Hindlimb muscle (tissue), 1 donor: Measurements from ENCODE around the gene INPP5K. TPM values are rescaled to one million over a fixed set of nuclear protein-coding genes. Genes with fewer than 3 reads are reported as not detected.
"Not testable (repeated sequence)": the region's sequence is repeated elsewhere in the genome, so short reads cannot be mapped to it uniquely, and the experiment has no call there.

Source experiments
- DNase-seq: peaks from one replicate; pipeline ENCODE4 v3.0.0-alpha.2; 2013
- polyA plus RNA-seq: library from polyadenylated mRNA; unstranded; fragments of 120-200 nt; gene quantifications from one replicate; pipeline ENCODE4 v1.2.1, GENCODE V29; 2013; ENCODE audit not compliant: insufficient read length

INPP5K gene
- polyA plus RNA-seq, 1 donor: 34.5 TPM

DNA sequence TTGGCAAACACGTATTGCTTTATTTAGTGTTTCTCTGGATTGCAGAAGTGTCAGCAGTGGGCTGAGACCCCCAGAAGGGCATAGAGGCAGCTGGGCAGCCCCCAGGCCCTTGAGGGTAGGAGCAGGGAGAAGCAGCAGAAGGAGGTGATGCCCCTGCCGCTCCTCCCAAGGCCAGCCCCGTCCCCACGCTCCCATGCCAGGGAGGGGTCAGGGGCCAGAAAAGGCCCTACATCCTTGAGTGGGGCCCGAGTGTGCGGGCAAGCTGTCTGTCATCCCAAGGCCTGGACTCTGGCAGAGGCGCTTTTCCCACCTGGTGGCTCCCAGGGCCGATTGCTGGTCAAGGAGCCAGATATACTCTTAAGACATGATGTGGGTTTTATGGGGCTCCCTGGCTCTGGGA is 52.2 kb downstream of the INPP5K start:
- DNase-seq: no peak

DNA sequence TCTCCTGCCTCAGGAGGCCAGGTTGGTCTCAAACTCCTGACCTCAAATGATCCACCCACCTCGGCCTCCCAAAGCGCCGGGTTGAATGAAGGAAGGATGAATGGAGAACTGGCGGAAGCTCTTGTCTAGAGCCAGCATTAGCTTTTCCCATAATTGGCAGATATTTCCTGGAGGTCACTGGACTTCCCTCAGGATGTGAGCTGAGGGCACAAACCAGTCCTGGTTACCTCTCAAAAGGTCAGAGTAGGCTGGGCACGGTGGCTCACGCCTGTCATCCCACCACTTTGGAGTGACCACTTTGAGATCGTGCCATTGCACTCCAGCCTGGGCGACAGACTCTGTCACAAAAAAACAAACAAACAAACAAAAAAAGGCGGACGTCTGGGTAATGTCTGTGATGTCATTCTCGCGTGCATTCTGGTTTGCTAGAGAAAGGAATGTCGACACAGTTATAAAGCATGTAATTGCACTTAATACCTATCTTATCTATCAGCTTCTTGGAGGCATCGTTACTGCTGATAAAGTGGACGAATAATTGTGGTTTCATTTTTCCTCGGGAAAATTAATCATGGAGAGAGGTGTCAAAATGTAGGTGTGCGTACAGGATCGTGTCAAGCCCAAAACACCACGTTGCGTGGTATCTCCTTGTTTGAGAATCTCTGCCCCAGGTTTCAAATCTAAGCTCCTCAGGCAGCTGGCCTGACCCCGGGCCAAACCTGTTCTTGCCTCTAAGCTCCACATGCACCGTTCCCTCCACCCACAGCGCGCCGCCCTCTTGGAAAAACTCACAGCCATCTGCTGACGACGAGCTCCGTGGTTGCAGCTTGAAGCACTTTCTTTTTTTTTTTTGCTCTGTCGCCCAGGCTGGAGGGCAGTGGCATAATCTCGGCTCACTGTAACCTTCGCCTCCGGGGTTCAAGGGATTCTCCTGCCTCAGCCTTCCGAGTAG is 54.0 kb downstream of the INPP5K start:
- no peak for DNase-seq

DNA sequence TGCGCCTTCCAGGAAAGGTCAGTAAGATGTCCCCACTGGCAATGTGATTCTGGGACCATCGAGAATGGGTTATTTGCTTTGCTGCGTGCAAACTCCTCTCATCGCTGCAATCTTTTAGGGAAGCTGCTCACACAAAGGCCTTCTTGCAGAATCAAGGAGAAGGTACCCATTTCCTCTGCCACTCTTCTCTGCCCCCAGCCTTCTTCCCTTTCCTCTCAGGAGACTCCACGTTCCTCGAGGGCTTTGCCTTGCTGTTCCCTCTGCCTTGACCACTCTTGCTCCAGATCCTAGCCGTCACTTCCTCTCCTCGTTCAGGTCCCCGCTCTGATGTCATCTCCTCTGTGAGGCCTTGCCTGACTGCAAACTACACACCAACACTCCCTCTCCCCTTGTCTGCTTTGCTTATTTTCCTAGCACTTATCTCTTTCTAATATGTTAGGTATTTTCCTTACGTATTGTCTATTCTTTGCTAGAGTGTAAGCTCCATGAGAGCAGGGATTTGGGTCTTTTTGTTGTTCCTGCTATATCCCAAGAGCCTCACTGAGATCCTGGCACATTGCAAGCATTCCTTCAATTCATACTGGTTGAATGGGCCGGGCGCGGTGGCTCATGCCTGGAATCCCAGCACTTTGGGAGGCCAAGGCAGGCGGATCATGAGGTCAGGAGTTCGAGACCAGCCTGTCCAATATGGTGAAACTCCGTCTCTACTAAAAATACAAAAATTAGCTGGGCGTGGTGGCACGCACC is 55.0 kb downstream of the INPP5K start:
- no peak for DNase-seq

DNA sequence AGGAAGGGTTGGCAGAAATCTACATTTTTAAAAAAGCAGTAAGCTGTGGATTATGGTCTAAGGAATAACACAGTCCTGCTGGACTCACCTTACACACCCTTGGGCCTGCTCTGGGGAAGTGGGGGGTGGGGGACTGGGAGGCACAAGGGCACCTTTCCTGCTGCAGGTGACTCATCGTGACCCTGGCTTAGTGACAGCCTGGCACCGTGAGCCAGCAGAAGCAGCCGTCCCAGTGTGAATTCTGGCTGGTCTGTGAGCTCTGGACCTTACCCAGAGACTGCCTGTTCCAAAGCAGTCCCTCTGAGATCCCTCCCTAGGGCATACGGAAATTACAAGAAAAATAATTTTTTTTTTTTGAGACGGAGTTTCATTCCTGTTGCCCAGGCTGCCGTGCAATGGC is 56.2 kb downstream of the INPP5K start:
- DNase-seq: no peak

DNA sequence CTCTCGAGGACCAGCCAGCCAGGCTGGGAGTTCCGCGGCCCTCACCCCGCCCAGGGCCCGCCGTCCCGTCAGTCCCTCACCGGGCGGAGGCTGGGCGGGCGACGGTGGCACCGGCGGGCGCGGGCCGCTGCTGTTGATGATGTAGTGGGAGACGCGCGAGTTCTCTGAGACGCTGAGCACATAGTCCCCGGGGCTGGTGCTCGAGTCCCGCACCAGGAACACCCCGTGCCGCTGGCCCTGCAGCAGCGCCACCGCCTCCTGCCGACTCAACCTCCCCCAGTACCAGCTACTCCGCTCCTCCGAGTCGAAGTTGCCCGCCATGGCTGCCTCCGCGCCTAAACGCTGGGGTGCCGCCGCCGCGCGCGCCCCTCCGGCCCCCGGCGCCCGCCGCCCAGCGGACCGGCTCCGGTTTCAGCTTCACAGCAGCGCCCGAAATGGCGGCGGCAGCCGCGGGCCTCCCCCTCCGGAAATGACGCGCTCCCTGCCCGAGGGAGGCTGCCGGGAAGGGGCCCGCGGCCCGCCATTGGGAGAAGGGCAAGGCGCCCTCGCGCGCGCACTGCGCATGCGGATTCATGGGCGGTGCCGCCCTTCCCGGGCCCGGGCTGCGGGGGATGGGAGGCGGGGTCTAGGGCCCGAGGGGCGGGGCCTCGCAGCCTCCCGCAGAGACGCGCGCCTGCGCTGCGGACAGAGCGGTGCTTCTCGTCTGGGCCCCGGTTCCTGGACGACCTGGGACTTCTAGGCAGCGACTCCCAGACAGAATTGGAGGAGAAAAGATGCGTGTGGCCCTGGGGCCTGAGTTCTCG is 60.4 kb downstream of the INPP5K start, which contains the start of gene CRK:
Gene CRK, minus strand, starts transcription at position 436 of the 803 bp plus-strand sequence. Its CDS starts 115 bp downstream, at position 321.
- peak; percentile 99 for DNase-seq

DNA sequence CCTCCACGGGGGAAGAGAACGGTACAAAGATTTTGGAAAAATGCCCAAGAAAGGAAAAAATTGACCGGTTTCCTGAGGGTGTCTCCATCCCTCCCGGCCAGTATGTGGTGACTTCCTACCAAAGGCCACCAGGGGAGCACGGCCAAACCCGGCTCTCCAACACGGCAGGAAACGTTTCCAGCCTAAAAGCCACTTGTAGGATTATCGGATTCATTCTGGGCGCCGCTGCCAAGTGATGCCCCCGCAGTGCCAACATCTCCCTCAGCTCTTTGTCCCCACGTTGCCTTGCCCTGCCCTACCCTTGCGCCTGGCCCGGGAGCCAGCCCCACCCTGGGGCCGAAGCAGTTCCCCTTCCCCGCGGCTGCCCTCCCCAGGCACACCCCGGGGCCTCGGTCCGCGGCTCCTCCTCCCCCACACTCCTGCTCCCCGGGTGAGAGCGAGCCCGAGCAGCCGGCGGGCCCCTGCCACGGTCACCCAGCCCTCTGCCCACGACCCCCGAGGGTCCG is 61.1 kb downstream of the INPP5K start:
- peak; percentile 57 for DNase-seq

DNA sequence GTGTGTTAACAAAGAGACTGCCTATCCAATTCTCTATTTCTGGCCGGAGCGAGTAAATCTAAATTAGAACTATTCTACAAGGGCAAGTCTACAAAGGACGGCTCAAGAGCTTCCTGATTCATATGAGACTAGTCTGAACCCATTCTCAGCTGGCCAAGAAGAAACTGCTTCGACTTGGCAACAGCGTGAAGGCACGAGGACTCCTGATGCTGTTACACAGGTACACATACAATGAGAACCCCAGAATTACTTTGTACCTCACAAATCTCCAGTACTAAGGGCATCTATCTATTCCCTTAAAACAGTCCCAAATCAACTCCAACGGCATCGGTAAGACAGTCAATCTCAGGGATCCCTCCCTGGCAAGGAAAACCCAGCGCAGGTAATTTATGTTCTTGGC is 61.9 kb downstream of the INPP5K start:
- no peak for DNase-seq

DNA sequence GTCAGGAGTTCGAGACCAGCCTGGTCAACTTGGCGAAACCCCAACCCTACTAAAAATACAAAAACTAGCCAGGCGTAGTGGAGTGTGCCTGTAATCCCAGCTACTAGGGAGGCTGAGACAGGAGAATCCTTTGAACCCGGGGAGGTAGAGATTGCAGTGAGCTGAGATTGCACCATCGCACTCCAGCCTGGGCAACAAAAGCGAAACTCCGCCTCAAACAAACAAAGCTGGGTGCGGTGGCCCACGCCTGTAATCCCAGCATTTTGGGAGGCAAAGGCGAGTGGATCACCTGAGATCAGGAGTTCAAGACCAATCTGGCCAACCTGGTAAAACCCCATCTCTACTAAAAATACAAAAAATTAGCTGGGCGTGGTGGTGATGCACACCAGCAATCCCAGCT is 62.7 kb downstream of the INPP5K start:
- not testable (repeated sequence) for DNase-seq

DNA sequence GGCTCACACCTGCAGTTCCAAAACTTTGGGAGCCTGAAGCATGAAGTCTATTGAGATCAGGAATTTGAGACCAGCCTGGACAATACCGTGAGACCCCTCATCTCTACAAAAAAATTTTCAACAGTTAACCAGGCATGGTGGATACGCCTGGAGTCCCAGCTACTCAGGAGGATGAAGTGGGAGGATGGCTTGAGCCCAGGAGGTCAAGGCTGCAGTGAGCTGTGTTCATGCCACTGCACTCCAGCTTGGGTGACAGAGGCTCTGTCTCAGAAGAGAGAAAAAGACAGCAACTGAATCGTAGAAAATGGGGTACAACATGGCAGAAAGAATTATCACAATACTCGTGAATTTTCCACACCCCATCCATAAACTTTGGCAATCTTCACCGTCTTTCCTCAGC is 63.6 kb downstream of the INPP5K start:
- DNase-seq: no peak

DNA sequence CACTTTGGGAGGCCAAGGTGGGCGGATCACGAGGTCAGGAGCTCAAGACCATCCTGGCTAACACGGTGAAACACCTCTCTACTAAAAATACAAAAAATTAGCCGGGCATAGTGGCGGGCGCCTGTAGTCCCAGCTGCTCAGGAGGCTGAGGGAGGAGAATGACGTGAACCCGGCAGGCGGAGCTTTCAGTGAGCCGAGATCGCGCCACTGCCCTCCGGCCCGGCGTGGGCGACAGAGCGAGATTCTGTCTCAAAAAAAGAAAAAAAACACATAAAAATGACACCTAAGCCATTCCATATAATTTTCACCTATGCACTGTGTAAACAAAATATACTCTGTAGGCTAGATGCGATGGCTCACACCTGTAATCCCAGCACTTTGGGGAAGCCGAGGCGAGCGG is 66.2 kb downstream of the INPP5K start:
- DNase-seq: not testable (repeated sequence)

DNA sequence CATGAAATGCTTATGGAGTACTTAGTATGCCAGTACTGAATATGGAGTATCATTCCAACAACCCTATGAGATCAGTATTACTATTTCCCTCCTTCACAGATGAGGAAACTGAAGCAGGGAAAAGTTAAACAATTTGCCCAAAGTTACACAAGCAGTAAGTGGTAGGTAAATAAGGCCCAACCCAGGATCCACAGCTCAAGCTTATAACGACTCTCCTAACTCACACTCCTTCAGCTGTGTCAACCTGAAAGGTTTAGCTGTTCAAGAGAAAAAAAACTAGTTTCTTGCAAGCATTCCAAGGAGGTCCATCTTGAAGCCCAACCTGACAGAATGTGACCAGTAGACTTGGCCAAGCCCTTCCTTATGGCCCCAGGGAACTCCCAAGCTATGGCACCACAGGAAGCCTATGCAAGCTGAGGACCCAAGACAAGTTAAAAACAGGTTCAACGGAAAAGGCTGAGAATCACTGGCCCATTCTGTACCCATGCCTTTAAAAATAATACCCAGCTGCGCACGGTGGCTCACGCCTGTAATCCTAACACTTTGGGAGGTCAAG is 66.9 kb downstream of the INPP5K start:
- DNase-seq: no peak

DNA sequence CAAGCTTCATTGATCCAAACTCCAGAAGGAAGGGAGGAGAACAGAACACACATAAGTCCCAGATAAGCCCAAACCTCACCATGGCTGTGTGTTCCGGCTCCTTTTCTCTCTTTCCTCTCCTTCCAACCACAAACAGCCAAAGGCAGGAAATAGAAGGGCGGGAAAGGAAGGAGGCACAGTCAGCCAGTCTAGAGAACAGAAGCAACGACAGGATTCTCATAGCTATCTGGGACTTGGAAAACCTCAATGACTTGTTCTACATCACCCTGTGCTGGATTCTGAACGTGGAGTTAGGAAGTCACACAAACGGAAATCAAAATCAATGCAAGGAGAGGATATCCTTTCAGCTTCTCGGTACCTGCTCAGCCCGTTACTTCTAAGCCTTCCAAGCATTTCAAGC is 69.4 kb downstream of the INPP5K start:
- DNase-seq: no peak

DNA sequence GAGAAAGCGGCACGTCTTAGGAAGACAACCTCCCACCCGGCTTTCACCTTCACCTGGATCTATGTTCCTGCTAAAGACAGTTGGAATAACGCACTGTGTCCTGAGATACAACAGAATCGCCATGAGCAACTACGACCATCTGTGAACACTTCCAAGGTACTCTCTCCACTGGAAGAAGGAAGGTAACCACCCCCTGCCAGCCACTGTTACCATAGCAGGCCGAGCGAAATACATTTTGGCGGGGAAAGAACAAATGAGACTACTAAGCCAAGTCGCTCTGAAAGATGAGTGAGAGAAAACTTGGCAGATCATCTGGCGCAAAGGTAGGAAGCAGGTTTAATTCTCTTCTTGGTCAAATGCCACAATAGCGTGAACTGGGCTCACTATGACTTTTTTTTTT is 70.2 kb downstream of the INPP5K start:
- no peak for DNase-seq

DNA sequence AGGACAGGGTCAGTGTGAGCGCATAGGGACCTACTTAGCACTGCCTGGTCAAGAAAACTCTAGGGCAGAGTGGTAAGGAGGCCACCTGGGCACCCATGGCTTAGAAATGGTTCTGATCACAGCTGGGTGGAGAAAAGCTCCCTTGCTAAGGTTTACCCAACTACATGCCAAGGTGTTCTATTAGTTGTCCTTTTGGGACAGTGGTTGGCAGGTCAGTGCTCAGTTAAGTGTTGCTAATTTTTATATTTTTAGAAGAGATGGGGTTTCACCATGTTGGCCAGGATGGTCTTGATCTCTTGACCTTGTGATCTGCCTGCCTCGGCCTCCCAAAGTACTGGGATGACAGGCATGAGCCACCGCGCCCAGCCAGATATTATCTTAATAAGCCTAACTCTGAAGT is 70.7 kb downstream of the INPP5K start:
- not testable (repeated sequence) for DNase-seq

Other genes with a start within 250 kb of the INPP5K start
- gene BHLHA9, start 246.2 kb downstream of the INPP5K start, polyA plus RNA-seq: not detected
- gene TRARG1, start 236.9 kb downstream of the INPP5K start, polyA plus RNA-seq: 0.52 TPM
- 766 TPM for gene YWHAE, start 116.4 kb downstream of the INPP5K start, polyA plus RNA-seq
- gene CRK, start 60.4 kb downstream of the INPP5K start, polyA plus RNA-seq: 40.6 TPM
- 105 TPM for gene MYO1C, start 23.9 kb downstream of the INPP5K start, polyA plus RNA-seq
- gene PITPNA, start 46.2 kb upstream of the INPP5K start, polyA plus RNA-seq: 29.9 TPM
- 7.8 TPM for gene SLC43A2, start 112.2 kb upstream of the INPP5K start, polyA plus RNA-seq
- gene SCARF1, start 129.1 kb upstream of the INPP5K start, polyA plus RNA-seq: 9.7 TPM
- gene RILP, start 133.3 kb upstream of the INPP5K start, polyA plus RNA-seq: 5.4 TPM
- gene PRPF8, start 168.3 kb upstream of the INPP5K start, polyA plus RNA-seq: 200 TPM
- gene TLCD2, start 193.8 kb upstream of the INPP5K start, polyA plus RNA-seq: 5.5 TPM
- 21.4 TPM for gene WDR81, start 208.1 kb upstream of the INPP5K start, polyA plus RNA-seq
- gene SERPINF2, start 226.3 kb upstream of the INPP5K start, polyA plus RNA-seq: 1.7 TPM
- gene SERPINF1, start 245.4 kb upstream of the INPP5K start, polyA plus RNA-seq: 360 TPM